Right cardiac atrium (tissue), 5 donors: ENCODE measurements around the gene IFT27. TPM values are rescaled to one million over a fixed set of nuclear protein-coding genes. Genes with fewer than 3 reads are reported as not detected.

Source experiments
- ATAC-seq, 2 donors: fragments of 200-7000 bp; cut with Tn5 transposase; one replicate each; pipeline versions ENCODE4 v1.8.0 to v1.9.1; 2020; ENCODE audit warnings: moderate library complexity in 2 of 2, mild to moderate bottlenecking in 1 of 2
- DNase-seq, 3 donors: peaks; one replicate each; pipeline ENCODE4 v3.0.0-alpha.2; 2020
- H3K27ac ChIP-seq: one replicate; pipeline ENCODE4 v1.5.1; 2013; ENCODE audit warnings: mild to moderate bottlenecking, low read length, control low read depth, moderate library complexity
- H3K27me3 ChIP-seq: one replicate; pipeline ENCODE4 v1.6.1; 2013; ENCODE audit not compliant: control insufficient read depth, insufficient read depth
- H3K4me1 ChIP-seq: one replicate; pipeline ENCODE4 v1.6.1; 2013; ENCODE audit warnings: low read length; ENCODE audit not compliant: control insufficient read depth, insufficient read depth
- H3K4me3 ChIP-seq: one replicate; pipeline ENCODE4 v1.5.1; 2013; ENCODE audit warnings: low read length, control low read depth
- H3K9me3 ChIP-seq: one replicate; pipeline ENCODE4 v1.6.1; 2013; ENCODE audit warnings: low read length; ENCODE audit not compliant: control insufficient read depth
- WGBS: extraction: QIAGEN DNeasy Blood & Tissue Kit; methylation state at CpG from one replicate; pipeline ENCODE4 v1.1.7; 2013; 5-methylcytosine and 5-hydroxymethylcytosine counted together
- intact Hi-C, 4 donors: fragments of 100-400 bp; cut with DNase I; formaldehyde crosslinking; loops; one replicate each; pipeline versions ENCODE4 v1.11.0 to v1.14.0; 2022 to 2023
- polyA plus RNA-seq: library from polyadenylated mRNA; stranded (reverse); fragments of 200-250 nt; gene quantifications from one replicate; pipeline ENCODE4 v1.2.3, GENCODE V29; 2013
- total RNA-seq, 4 donors: library from RNA; stranded (reverse); fragmentation: NEBNext Ultra II Directional; extraction: Animal tissue kit (Norgen Biotek cat#: 25700); gene quantifications; one replicate each; pipeline ENCODE4 v1.2.1, GENCODE V29; 2021
- donor health status: healthy with polysubstance abuse.
- donor health status: DM: no; HTN: yes; CAD: no.
- donor health status: DM: no; HTN: no; CAD: no.
- donor health status: DM: no; HTN: yes; CAD: no; lungs with severe emphysema.
- donor health status: DM: yes; HTN: yes; CAD: no.

IFT27 gene
- total and polyA plus RNA-seq, 5 donors: 24.1 to 37.6 (median 32.5) TPM

GRCh38 chr22:36772451-36772850, 3.5 kb downstream of the IFT27 start:
- Histone ChIP-seq H3K4me1 (peaks cover 8% of the 10 kb centered on the region), H3K27me3 (no peaks in the 10 kb centered on the region), H3K9me3 (no peaks in the 10 kb centered on the region), H3K27ac (no peak overlapping the region), H3K4me3 (no peak overlapping the region)
- 93% methylated on average over 8 of the region's 8 CpGs for WGBS
- DNase-seq (no peak), ATAC-seq (no peak)
- intact Hi-C loops: no loop called here

GRCh38 chr22:36771356-36772063, 4.4 kb downstream of the IFT27 start:
- no peak for DNase-seq
- no peaks in the 10 kb centered on the region for H3K27me3 ChIP-seq
- no peak for ATAC-seq
- intact Hi-C loops: no loop called here
- H3K4me1 ChIP-seq: peaks cover 8% of the 10 kb centered on the region
- 96% methylated on average over 13 of the region's 13 CpGs for WGBS
- no peak overlapping the region for H3K27ac ChIP-seq
- no peaks in the 10 kb centered on the region for H3K9me3 ChIP-seq
- H3K4me3 ChIP-seq: no peak overlapping the region

DNA sequence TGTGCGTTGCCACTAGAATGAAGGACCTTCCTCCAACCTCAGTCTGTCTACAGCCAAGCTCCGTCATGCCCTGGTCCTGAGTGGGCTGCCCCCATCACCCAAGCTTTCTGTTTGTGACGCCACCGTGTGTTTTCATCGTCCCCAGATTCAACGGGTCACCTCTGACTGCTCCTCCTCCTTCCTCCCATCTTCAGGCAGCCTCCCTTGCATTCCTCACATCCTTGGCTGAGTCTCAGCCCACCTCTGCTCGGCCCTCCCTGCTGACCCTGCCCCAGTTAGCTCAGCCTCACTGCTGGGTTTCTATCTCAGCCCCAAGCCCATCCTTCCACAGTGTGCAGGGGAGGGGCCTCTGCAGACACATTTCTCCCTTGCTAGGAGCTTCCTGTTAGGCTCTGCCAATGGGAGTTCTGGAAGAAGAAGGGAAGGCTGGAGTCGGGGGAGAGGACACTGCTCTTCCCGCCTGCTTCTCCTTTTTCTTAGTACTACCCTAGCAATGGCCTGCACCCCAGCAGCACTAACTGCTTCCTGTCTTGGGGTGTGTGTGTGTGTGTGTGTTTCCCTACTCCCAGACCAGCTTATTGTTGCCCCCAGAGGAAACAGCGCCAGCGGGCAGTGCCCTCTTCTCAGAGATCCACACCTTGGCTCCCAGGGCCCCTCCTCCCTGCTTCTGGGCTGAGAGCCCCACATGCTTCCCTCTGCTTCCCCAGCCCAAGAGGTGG, 5.2 kb downstream of the IFT27 start:
- WGBS: 46% methylated on average over 11 of the region's 11 CpGs
- intact Hi-C loops: no loop called here
- no peak overlapping the region for H3K4me3 ChIP-seq
- no peaks in the 10 kb centered on the region for H3K9me3 ChIP-seq
- peaks cover 8% of the 10 kb centered on the region for H3K4me1 ChIP-seq
- DNase-seq: no peak
- H3K27ac ChIP-seq: no peak overlapping the region
- peak; percentile 11 to 15 for ATAC-seq
- no peaks in the 10 kb centered on the region for H3K27me3 ChIP-seq

GRCh38 chr22:36769541-36770512, 6.1 kb downstream of the IFT27 start:
- H3K9me3 ChIP-seq: no peaks in the 10 kb centered on the region
- no peak overlapping the region for H3K27ac ChIP-seq
- peaks cover 5% of the 10 kb centered on the region for H3K4me1 ChIP-seq
- ATAC-seq (peak in 1 of 2 donors; percentile 13), DNase-seq (no peak)
- H3K27me3 ChIP-seq: no peaks in the 10 kb centered on the region
- no peak overlapping the region for H3K4me3 ChIP-seq
- intact Hi-C loops: loop anchor here in 1 of 4 donors (10.0 kb wide), 1 partner anchor 215 kb away; no protein-coding TSS in a partner anchor
- 49% methylated on average over 23 of the region's 23 CpGs for WGBS

GRCh38 chr22:36768616-36769015, 7.3 kb downstream of the IFT27 start:
- H3K4me1 ChIP-seq: peaks cover 5% of the 10 kb centered on the region
- no peak for ATAC-seq
- no peaks in the 10 kb centered on the region for H3K27me3 ChIP-seq
- no peak for DNase-seq
- no peak overlapping the region for H3K27ac ChIP-seq
- intact Hi-C loops: loop anchor here in 1 of 4 donors (10.0 kb wide), 1 partner anchor 214 kb away; no protein-coding TSS in a partner anchor
- no peak overlapping the region for H3K4me3 ChIP-seq
- WGBS: 93% methylated on average over 13 of the region's 13 CpGs
- no peaks in the 10 kb centered on the region for H3K9me3 ChIP-seq

DNA sequence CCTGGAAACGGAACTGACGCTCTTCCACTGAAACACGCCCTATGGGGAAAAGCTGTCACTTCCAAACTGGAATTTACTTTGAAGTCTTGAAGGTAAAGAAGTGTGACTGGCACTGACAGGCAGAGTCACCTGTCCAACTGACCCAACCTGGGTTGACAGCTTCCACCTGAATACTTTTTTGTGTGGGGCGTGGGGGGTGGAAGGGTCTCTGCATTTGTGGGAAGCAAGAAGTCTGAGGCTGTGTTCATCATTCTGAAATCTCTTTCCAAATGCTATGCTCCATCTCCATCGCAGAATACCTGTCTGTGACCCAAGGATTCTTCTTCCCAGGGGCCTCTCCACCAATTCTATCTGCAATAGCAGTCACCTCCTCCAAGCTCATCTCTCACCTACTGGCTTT, 7.8 kb downstream of the IFT27 start:
- WGBS: 96% methylated on average over 5 of the region's 5 CpGs
- intact Hi-C loops: loop anchor here in 1 of 4 donors (10.0 kb wide), 1 partner anchor 213 kb away; no protein-coding TSS in a partner anchor
- no peaks in the 10 kb centered on the region for H3K9me3 ChIP-seq
- no peak overlapping the region for H3K27ac ChIP-seq
- no peaks in the 10 kb centered on the region for H3K27me3 ChIP-seq
- H3K4me3 ChIP-seq: no peak overlapping the region
- ATAC-seq (no peak), DNase-seq (no peak)
- peaks cover 5% of the 10 kb centered on the region for H3K4me1 ChIP-seq

DNA sequence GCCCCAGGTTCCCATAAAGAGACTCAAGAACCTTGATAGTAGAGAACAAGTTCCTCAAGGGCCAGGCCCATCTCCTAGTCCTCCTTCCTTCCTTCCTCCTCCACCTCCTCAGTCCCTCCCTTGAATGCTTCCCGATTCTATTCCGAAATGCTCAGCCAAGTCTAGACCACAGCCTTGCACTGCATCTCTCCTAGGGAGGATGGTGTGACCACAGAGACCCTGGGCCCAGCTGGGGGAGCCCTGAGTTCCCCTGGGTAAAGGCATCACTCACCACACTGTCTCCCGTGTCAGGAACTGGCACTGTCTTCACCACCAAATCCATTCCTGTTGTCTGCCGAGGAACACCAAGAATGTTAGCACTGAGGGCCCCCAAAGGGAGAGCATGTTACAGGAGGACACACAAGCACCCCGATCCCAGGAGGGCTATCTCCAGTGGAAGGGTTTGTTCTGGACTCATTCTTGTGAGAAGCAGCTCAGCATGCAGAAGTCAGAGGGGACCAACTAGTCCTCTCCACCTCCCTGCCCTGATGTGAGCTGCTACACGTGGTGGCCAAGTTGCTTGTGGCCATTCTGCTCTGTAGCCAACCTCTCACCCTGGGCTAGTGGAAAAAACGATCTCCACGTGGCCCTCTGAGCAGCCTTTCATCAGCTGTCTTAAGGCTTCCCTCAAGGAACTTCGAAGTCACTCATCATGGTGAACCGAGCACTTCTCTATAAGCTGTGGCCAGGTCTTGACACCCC, 8.7 kb downstream of the IFT27 start:
- no peak overlapping the region for H3K4me3 ChIP-seq
- intact Hi-C loops: loop anchor here in 1 of 4 donors (10.0 kb wide), 1 partner anchor 212 kb away; no protein-coding TSS in a partner anchor
- DNase-seq (no peak), ATAC-seq (no peak)
- no peaks in the 10 kb centered on the region for H3K27me3 ChIP-seq
- 88% methylated on average over 10 of the region's 10 CpGs for WGBS
- no peaks in the 10 kb centered on the region for H3K9me3 ChIP-seq
- no peak overlapping the region for H3K27ac ChIP-seq
- H3K4me1 ChIP-seq: peaks cover 5% of the 10 kb centered on the region

- Histone ChIP-seq H3K27me3 (no peaks in the 10 kb centered on the region), H3K4me3 (no peak overlapping the region), H3K9me3 (no peaks in the 10 kb centered on the region), H3K27ac (no peak overlapping the region), H3K4me1 (peaks cover 5% of the 10 kb centered on the region)
- DNase-seq (no peak), ATAC-seq (no peak)
- intact Hi-C loops: loop anchor here in 1 of 4 donors (10.0 kb wide), 1 partner anchor 211 kb away; no protein-coding TSS in a partner anchor
- 80% methylated on average over 11 of the region's 11 CpGs for WGBS
These were observed 9.9 kb downstream of the IFT27 start for GRCh38 chr22:36765943-36766450.

DNA sequence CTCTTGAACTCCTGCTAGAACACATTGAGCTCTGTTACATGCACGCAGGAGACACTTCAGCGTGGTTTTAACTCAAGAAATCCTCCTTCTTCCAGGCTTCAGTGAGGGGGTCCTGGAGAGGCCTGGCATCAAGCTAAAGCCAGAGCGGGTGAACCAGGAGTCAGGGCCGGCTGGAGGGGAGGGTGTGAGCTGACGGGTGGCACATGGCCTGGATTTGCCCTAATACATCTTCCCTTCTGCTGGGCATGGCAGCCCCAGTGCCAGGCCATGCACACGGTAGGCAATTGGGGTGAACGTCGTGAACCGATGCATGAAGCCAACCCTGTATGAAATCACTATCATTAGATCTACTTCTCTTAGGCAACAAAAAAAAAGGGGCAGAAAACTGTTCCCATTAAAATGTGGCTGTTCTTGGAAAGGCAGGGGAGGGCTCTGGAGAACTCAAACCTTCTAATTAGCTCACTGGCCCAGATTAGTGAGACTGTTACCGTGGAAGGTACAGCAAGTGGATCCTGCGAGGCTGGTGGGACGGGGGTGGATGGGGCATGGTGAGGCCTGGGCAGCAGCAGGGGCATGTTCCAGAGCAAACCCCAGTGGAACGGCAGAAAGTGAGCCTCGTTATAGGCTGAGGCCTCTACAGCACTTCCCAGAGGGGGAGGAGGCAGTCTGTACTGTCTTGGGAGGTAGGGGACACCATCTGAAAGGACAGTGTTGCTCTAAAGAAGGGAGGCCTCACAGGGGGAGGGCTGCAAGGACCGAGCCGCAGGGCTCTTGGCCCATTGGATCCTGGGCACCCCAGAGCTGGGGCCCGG, 10.6 kb downstream of the IFT27 start:
- DNase-seq (no peak), ATAC-seq (no peak)
- Histone ChIP-seq H3K4me3 (no peak overlapping the region), H3K9me3 (no peaks in the 10 kb centered on the region), H3K27ac (no peak overlapping the region), H3K4me1 (peaks cover 2% of the 10 kb centered on the region), H3K27me3 (no peaks in the 10 kb centered on the region)
- WGBS: 90% methylated on average over 17 of the region's 17 CpGs
- intact Hi-C loops: loop anchor here in 1 of 4 donors (10.0 kb wide), 1 partner anchor 211 kb away; no protein-coding TSS in a partner anchor
